ENCODE measurements around the gene ADCY1.

DNA sequence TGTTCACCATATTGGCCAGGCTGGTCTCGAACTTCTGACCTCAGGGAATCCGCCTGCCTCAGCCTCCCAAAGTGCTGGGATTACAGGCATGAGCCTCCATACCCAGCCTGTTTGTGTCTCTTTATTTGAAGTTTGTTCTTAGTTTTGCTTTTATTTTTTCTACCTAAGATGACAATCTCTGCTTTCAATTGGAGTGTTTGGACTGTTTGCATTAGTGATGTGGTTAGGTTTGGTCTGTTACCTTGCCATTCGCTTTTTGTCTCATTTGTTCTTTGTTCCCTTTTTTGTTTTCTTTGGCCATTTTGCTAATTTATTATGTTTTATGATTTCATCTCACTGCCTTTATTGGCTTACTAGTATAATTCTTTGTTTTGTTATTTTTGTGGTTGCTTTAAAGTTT lies 62.6 kb downstream of the ADCY1 start:
- TF ChIP-seq, protein P1, sequence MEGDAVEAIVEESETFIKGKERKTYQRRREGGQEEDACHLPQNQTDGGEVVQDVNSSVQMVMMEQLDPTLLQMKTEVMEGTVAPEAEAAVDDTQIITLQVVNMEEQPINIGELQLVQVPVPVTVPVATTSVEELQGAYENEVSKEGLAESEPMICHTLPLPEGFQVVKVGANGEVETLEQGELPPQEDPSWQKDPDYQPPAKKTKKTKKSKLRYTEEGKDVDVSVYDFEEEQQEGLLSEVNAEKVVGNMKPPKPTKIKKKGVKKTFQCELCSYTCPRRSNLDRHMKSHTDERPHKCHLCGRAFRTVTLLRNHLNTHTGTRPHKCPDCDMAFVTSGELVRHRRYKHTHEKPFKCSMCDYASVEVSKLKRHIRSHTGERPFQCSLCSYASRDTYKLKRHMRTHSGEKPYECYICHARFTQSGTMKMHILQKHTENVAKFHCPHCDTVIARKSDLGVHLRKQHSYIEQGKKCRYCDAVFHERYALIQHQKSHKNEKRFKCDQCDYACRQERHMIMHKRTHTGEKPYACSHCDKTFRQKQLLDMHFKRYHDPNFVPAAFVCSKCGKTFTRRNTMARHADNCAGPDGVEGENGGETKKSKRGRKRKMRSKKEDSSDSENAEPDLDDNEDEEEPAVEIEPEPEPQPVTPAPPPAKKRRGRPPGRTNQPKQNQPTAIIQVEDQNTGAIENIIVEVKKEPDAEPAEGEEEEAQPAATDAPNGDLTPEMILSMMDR (IDR thresholded peaks at IDR 0.05): no peak
- no peak for TF ChIP-seq POLR2A (IDR thresholded peaks at IDR 0.05)
